Left renal pelvis (tissue), 4 donors: ENCODE measurements around the gene GPR84. TPM values are rescaled to one million over a fixed set of nuclear protein-coding genes. Genes with fewer than 3 reads are reported as not detected.

Experiments
- DNase-seq, 4 donors: peaks; one replicate each; pipeline ENCODE4 v3.0.0-alpha.2; 2013; ENCODE audit warnings: low read depth in 4 of 4, low spot score in 3 of 4
- polyA plus RNA-seq, 4 donors: library from polyadenylated mRNA; unstranded; fragments of 120-200 nt; gene quantifications; one replicate each; pipeline ENCODE4 v1.2.1, GENCODE V29; 2013; ENCODE audit not compliant: insufficient read length in 4 of 4

GPR84 gene
- polyA plus RNA-seq, 4 donors = 0.11 to 1.5 (median 0.26) TPM; not detected in 1

DNA sequence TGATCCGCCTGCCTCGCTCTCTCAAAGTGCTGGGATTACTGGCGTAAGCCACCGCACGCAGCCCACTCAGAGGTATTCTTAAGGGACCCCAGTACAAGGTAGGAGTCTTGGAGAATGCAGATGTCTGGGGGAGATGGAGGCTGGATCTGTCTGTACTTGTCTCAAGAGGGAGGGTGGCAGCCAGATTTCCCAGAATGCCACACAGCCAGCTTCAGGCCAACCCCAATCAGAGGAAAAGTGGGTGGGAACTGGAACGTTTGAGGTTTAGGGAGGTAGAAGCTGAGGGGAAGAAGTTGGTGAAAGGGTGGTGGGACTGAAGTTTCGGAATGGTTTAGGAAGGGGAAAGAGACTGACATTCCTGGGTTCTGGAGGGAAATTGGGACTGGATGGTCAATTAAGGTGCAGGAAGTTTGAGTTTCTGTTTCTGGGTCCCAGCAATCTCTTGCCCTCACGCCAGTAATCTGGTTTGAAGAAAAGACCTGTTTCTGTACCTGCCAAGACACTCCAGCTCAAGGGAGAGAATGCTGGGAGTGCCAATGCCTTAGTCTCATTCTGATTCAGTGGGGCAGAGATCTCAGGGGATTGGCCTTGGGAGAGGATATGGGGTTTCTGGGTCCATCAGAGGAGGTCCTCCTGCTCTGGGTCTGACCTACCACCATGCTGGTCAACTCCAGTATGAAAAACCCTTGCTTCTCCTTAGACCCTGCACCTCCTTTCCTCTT lies 28.4 kb upstream of the GPR84 start:
- no peak for DNase-seq

DNA sequence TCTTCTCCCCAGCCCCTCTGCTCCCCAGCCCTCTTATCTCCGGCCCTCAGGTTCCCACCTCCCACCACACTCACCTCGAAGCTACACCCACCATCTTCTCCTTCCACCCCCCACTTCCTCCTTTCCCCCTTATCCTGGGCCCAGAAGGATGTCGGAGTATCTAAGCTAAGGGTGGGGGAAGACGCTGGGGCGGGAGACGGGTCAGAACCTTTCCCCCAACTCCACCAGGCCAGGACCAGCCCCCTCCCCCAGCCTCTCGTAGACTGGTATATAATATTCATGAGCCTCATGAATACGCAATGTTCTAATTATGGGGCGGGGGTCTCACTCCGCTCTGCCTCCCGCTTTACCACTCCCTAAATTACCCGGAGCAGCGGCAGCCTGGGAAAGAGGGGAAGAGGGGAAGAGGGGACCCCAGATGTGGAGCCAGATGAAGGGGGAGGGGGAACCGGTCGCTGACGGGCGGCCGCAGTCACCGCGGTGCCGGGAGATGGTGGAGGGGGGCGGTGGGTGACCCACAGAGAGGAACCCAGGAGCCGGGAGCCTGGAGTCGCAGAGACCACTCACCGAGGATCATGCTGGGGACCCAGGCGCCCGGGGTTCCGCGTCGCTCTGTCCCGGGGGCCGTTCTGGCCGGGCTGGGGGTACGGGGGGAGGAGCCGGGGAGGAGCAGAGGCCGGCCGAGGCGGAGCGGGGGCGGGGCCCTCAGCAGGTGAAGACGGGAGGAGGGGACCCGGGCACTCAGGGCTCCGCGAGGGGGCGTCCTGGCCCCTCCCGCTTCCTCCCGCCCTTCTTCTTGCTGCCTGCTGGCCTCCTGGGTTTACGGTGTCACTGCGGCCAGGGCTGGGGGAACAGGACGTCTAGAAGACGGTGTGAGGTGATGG lies 26.6 kb upstream of the GPR84 start:
- DNase-seq = no peak

DNA sequence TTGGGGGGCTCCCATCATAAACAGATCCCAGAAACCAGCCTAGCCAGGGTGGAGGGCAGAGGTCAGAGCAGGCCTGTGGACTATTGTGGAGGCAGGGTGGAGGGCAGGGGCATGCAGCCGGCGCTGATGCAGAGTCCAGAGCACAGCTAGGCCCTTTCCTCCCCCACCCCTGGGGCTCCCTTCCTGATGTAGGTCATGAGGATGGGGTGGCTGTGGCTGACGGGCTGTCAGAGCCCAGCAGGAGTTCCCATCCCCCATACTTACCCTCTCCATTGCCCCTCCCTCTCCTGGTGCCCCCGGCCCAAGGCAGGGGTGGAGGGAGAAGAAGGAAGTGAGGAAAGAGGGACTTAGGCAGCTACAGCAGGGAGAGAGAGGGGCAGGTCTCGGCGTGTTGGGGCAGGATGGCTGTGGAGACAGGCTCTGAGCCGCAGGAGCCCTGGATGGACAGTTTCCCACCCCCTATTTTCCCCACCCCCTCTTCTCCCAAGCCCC lies 25.9 kb upstream of the GPR84 start:
- no peak for DNase-seq

DNA sequence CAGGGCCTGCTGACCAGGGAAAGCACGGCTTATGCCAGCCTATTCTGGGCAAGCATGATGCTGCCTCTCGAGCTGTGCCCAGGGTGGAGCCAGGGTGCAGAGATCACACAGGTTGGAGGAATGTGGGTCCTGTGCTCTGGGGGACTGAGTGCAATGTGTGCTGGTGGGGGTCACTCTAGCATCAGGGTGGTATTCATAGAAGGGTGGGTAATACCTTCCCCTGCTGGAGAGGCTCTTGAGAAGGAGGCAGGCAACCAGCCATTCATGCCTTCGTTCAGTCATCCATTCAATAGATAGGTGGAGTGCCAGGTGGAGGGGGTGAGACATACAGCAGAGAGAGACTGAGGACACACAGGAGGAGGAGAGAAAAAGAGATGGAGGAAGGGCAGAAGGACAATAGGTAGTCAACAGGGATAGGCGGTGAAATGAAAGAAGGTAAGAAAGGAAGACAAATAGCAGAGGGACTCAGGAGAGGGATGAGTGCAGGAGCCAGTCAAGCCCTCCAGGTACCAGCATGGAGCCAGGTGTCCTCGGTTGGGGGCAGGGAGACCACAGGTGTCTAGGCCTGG lies 25.4 kb upstream of the GPR84 start:
- DNase-seq = no peak

DNA sequence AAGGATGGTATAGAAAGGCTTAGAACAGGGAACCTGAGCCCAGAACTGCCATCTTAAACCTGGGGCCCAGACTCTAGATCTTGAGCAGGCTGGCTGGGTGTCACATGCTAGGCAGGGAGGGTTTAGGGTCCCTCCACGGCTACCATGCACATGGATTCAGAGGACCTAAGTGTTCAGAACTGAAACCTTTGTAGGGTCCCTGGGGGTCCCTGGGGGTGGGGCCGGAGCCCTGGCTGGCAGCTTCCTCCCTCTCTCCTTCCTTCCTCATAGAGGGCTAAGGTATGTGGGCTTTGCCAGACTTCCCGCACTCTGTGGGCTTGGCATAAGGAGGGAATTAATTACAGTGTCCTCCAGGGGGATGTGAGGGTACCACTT lies 24.8 kb upstream of the GPR84 start:
- DNase-seq = no peak

DNA sequence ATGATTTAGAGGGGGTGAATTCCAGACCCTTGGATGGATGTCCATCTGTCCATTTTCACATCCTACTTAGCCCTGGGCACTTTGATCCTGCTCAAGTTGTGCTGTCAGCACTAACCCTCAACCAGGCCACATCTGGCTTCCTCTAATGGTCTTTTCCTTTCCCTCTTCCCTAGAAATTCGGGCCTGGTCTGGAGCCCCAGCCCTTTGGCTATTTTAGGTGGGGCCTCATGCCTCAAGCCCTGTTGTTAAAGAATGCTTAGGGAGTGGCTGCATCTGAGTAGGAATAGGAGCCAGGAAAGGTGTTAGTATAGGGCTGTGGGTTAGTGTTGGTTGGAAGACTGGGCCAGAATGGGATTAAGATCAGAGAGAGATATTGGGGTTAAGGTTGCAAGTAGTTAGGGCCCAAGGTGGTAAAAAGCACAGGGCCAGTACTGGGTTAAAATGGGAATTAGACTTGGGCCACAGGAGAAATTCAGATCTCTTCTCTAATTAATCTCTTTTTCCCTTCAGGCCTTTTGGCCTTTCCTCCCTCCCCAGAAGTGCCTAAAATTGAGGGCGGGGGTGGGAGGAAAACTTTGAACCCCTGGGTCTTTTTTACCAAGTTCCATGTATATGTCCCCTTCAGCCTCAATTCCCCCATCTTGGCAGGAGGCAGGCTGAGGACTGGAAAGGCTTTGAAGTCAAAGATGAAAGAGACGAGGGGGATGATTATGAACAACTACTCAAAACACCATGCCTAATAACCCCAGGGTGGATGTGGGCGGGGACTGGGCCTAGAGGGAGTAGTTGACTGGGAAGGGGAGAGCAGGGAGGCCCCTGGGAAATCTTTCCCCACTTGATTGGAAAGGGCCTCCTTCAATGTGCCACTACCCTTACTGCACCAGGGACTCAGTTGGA lies 24.2 kb upstream of the GPR84 start:
- DNase-seq = no peak

DNA sequence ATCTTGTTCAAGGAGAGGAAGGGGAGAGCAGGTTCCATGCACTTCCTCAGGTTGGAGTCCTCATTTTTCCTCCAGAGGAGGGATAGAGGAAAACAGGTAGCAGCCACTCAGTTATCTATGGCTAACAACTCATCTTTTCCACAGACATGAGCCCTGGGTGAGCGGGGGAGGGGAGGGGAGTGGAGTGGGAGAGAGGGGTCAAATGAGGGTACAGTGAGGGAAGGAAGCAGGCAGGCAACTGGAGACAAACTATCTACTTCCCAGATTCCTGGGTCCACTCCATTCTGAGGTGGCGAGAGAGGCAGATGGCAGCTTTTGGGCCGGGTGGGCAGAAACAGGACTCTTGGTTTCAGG lies 22.8 kb upstream of the GPR84 start:
- no peak for DNase-seq

DNA sequence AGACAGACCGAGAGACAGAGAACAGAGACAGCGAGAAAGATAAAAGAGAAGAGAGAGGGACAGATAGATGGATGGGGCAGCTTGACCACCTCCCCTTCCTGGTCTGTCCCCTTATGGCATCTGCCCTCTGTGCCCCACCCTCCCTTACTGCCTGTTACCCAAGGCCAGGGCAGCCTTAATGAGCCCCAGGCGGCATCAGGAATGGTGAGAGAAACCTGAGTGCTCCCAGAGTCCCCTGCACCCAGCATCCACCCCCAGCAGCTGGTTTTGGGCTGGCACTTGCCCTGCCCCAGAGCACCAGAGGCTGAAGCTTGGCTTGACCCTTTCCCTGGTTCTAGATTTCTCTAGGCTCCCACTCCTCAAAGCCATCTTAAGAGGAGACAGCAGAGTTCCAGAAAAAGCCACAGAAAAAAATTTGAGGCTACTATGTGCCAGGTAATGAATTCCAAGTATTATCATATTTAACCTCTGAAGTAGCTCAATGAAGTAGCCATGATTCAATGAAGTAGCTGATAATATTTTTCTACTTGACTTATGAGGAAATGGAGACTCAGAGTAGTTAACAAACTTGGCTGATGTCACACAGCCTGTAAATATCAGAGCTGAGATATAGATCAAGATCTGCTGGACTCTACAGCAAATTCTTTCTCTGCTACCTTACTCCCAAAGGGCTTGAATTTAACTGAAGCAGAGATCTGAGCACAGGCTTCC lies 22.3 kb upstream of the GPR84 start:
- DNase-seq = no peak

DNA sequence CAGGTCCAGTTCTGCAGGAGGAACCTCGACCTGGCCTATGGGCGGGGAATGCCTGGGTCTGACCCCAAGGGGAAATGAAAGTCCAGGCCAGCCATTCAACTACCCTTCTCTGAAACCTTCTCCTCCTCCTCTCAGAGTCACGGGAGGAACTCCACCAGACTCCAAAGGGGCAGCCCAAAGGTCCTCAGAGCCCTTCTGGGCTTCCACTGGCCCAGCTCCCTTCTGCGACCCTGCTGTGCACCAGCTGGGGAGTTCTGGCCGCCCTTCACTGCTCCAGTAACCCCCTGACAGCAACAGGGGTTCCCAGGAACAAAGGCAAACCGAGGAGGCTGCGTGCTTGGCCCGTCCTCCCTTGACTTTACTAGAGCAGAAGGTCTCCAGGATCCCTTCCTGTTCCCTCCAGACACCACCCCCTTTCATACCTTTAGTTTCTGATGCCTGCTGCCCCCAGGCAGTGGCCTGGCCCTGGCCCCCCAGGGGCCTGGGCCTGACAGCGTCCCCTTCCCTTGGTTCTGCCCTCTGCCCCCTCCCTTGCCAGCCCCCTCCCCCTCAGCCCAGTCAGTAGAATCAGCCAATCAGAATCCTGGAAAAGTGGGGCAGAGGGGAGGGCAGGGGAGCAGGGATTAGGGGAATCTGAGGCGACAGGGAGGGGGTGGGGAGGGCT lies 21.1 kb upstream of the GPR84 start:
- no peak for DNase-seq

DNA sequence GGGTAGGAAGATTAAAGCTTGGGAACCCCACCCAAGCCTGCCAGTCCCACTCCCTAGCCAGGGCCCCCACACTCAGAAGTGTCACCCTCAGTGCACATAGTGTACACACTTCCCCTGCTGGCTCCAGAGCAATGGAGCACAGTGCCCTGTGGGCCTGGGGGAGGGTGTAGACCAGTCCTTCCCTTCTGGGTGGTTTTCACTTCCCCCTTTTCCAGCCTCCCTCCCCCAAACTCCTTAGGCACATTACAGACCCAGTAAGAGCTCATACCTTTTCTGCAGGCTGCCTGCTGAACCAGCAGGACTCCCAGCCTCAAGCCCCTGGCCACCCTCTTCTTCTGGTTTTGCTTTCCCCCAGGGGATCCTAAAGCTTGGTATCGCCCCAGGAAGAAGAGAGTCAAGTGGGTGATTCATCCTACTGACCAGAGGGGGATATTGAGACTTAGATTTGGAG lies 20.3 kb upstream of the GPR84 start, which contains the start of gene ZNF385A:
TSS of gene ZNF385A (minus strand) at position 143 of the 451 bp plus-strand sequence. CDS start 219 bp downstream, outside the sequence.
- no peak for DNase-seq

DNA sequence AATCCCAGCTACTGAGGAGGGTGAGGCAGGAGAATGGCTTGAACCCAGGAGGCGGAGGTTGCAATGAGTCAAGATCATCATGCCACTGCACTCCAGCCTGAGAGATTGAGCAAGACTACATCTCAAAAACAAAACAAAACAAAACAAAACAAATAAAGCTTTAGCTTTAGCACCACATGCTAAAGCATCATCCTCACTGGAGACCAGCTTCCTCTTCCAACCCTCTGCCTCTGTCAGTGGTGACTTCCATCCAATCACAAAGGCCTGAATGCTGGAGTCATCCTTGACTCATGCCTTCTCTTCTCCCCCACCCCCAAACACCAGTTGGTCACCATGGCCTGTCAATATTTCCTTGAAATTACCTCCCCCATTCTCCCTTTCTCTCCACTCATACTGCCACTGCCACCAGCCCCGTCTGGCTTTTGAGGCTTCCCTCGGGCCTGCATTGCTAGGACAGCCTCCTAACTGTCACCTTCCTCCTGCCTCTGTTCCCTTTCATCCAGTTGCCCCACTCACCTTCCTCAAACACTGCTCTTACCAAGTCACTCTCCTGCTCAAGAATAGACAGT lies 18.8 kb upstream of the GPR84 start:
- no peak for DNase-seq

DNA sequence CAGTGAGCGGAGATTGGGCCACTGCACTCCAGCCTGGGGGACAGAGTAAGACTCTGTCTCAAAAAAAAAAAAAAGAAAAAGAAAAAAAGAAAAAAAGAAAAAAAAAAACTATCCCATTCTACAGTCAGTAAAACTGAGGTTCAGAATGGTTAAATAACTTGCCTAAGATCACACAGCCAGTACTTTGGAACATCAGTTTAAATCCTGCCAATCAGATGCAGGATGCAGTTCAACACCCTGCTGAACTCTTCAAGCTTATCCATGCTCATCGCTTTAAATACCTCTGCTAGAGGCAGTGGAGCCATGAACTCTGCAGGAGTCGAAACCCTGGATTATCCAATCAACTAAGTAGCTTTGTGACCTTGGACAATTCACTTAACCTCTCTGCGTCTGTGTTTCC lies 16.9 kb upstream of the GPR84 start:
- no peak for DNase-seq

DNA sequence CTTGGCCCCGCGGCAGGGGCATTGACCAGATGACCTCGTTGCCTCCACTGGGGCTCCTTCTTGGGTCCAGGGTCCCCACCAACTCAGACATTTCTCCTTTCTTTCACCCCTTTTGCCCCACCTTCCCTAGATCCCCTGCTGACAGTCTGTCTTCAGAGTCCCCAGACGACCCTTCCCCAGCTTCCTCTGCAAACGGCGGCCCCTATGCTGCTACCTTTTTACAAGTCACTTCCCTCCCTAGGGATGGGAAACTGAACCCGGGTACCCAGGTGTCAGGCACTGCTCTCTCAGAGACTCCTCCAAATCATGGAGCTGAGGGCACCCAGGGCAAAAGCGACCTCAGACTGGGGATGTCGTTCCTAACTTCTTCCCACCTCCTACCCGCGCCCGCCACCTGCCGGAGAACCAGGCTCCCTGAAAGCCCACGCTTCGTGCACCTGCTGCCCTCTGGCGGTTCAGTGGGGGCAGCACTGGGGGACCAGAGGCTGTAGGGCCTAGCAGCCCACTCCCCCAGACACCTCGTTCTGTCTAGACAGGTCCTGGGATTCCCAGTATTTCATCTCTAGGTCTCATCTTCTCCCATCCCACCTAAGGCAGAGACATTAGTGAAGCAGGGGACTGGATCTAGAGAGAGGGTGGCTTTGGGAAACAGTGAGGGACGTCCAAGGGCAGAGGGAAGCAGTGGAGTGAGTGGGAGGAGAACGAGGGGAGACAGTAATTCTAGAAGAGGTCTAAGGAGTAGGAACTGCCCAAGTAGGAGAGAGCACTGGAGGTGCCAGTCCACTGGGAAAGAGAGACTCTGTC lies 15.3 kb upstream of the GPR84 start:
- peak in 1 of 4 donors; percentile 77 for DNase-seq

DNA sequence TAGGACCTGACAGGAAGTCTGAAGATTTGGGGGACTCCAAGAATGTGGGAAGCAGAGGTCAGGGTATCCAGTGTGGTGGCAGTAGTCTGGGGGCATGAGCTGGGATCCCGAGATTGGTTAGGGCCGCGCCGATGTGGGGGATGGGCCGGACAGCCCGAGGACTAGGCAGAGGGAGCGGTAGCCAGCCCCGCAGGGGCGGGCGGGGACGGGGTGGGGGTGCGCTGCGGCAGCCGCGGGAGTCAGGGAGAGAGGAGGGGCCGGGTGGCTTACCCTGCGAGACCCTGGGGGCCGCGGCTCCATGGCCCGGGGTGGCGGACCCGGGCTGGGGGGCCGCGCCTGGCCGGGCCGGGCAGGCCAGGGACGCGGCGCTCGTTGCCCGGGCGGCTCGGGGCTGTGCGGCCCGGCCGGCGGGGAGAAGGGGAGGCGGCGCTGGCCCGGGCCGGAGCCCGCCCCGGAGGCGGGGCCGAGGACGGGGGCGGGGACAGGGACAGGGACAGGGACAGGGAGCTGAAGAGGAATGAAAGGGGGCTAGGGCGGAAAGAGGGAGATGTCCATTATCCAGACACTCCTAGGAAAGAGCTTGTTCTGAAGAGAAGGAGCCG lies 14.6 kb upstream of the GPR84 start:
- DNase-seq = no peak

DNA sequence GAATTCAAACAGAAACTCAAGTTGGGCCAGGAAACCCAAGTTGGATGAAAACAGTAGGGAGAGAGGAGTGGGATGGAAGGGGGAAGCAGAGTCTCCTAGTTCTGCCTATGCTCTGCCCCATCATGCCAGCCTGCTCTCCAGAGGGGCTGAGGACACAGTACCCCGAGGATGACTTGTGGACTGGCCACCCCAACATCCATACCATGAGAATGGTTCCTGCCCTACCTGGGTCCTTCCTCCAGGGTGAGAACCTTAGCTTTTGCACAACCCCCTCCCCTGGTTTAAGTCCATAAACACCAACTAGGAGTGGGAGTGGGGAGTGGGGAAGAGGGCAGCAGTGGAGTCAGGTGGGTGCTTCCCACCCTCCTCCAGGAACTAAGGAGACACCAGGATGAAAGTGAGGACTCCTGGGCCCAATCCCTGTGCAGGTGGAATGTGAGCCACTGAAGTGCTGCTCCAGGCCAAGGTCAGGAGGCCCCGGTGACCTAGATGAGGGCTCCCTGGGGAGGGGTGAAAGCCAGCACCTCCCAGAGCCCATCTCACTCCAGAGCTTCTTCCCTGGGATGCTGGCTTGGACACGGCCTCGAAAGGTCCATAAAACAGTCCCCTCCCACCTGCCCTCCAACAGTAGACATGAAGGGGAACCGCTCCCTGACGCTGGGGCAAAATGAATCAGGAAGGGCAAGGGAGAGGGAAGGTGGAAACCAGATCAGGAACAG lies 13.7 kb upstream of the GPR84 start:
- DNase-seq = no peak

DNA sequence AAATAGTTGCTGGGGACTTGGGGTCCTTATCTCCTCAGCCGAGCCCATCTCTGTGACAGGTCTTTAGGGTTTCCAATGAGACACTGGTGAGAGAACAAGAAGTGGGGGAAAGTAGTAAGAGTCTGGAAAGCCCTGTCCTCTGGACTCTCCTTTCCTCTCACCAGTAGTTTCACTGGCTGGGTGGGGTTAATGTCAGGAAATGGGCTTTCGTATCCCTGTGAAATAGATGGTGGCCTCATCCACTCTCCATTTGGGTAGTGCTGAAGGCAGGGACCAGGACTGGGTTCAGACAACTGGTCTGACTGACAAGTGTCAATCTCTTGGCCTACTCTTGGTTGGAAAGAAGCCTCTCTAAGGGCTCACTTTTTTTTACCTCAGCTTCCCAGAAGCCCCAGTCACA lies 12.7 kb upstream of the GPR84 start:
- no peak for DNase-seq

DNA sequence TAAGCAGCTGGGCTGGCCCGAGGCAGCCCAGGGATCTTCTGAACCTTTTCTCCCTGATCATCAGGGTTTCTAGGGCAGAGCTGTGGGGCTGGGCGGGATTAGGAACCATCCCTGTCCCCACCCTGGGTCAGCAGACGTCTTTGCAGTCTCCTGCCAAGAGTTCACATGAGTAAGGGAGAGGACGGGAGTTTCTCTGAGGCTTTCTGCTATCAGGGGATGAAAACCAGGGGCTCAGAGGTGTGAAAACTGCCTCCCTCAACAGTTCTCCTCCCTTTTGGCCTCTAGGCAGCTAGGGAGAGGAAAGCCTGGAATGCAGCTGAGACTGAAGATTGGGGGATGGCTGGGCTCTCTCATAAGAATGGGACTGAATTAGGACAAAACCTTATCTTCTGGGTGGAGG lies 12.3 kb upstream of the GPR84 start:
- no peak for DNase-seq
